ELF-1 (cell line): ENCODE measurements around the gene SFSWAP.
A peak's percentile ranks its signal among the peaks of the same experiment; 100 is the strongest.
"Not testable (repeated sequence)": the region's sequence is repeated elsewhere in the genome, so short reads cannot be mapped to it uniquely, and the experiment has no call there.

Experiments
- DNase-seq: peaks from one replicate; pipeline ENCODE4 v3.0.0-alpha.2; 2016; ENCODE audit warnings: low read depth, low spot score

SFSWAP gene

DNA sequence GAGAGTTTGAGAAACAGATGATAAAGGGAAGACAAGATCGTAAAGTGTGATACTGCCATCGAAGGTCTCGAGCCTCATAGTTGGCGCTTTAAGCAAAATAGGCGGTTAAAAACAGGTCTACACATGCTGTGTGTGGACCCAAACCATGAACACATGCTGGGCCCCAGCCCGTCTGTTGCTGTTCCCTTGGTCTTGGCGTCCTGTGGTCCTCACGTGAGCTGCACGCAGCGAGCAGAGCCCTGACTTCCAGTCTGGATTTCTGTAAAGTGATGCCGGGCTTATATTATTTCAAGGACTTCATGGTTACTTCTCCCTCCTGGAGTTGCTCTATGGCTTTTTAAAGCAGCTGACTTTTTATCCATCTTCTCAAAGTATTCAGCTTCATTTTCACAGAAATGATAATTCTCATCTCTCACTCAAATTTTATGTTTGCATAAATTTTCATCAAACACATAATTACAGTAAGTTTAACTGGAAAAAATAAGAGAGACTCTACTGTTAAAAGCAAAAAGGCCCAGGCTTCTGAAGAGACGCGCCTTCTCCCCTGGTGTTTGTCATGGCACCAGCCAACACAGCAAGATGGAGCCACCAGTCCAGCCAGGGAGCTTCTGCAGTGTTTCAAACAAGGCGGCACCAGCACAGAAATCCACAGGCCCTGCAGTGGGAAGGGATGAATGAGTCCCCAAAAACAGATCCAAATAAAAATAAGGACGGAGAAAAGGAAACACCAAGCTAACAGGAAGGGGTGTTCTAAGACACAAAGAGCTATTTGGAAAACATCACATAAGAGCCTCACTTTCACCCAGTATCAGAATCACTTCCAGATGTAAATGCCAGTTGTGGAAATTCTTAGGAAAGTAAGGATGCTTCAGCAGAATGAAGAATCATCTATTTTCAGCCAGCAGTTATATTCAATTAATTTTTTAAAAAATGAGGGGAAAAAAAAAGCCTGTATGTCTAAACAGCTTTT, 24.9 kb downstream of the SFSWAP start:
- no peak for DNase-seq

GRCh38 chr12:131736446-131737149, 25.7 kb downstream of the SFSWAP start:
- no peak for DNase-seq

DNA sequence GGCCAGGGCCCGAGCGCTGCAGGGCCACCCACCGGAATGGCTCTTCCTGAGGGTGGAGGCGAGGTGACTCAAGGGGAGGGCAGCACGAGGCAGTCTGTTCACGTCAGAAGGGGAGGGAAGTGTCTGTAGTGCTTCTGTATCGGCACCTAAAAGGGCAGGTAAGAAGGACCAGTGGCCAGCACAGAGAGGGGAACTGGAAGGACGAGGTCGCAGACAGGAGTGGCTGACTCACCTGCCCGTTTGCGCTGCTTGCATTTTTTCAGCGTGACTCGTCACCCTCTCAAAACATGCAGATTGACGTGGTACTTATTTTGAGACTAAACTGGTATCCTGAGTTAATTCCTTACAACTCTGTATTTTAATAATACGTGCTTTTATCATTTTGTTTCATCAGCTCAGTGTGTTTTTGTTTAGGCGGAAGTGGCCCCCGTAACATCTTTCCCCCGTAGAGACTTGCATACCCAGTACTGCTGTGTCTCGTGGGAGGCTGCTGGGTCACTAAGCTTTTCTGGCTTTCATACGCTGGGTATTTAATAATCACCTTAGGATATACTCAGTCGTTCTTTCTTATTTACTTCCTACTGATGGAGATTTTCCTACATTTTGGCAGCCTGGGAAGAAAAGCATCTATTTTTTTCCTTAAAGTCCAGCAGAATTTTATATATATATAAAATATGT, 26.4 kb downstream of the SFSWAP start:
- DNase-seq: peak; percentile 71

DNA sequence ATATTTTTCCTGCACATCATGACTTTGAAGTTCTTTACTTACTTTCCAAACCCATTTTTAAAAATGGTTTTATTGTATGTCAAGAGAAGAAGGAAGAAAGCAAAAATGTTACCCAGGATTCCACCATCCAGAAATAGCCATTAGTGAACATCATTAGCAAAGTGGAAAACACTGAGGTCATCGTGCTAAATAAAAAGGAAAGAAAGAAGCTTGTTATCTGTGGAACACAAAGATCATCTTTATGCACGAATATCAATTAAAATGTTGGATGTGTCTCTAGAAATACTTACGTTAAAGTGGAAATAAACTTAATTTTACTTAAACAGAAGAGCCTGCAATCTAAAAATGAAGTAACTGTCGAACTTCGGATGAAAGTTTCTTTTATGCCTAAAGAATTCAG, 27.3 kb downstream of the SFSWAP start:
- DNase-seq: no peak

- no peak for DNase-seq
These were observed 29.7 kb downstream of the SFSWAP start for GRCh38 chr12:131740626-131741025.

DNA sequence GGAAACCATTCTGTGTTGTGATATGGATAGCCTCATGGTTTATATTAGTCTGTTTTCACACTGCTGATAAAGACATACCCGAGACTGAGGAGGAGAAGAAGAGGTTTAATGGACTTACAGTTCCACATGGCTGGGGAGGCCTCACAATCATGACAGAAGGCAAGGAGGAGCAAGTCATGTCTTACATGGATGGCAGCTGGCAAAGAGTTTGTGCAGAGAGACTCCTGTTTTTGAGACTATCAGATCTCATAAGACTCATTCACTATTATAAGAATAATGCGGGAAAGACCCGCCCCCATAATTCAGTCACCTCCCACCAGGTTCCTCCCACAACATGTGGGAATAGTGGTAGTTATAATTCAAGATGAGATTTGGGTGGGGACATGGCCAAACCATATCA, 31.9 kb downstream of the SFSWAP start:
- DNase-seq: not testable (repeated sequence)

GRCh38 chr12:131743410-131743809, 32.5 kb downstream of the SFSWAP start:
- DNase-seq: not testable (repeated sequence)

GRCh38 chr12:131743880-131744279, 33.0 kb downstream of the SFSWAP start:
- DNase-seq: not testable (repeated sequence)

DNA sequence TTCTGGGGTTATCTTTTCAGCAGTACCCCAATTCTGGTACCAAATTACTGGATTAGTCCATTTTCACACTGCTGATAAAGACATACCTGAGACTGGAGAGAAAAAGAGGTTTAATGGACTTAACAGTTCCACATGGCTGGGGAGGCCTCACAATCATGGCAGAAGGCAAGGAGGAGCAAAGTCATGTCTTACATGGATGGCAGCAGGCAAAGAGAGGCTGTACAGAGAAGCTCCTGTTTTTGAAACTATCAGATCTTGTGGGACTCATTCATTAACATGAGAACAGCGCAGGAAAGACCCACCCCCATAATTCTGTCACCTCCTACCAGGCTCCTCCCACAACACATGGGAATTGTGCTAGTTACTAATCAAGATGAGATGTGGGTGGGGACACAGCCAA, 33.8 kb downstream of the SFSWAP start:
- not testable (repeated sequence) for DNase-seq

DNA sequence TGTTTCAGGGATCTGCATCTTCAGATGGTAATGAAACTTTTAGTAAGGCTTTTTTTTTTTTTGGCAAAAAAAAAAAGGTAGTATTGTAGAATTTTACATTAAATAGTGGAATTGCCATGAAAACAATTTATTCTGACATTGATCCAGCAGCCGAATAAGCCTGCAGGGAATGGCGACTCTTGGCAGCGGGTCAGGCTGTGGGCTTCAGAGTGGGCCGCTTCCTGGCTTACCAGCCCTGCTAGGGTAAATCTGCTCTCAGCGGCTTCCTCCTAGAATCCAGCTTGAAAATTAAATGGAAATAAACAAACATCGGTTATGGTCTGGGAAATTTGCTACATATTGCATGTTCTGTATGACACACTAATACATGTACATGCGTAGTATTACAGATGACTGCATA, 34.8 kb downstream of the SFSWAP start:
- no peak for DNase-seq

GRCh38 chr12:131747276-131748177, 36.6 kb downstream of the SFSWAP start:
- no peak for DNase-seq

GRCh38 chr12:131749618-131750315, 38.9 kb downstream of the SFSWAP start:
- no peak for DNase-seq

DNA sequence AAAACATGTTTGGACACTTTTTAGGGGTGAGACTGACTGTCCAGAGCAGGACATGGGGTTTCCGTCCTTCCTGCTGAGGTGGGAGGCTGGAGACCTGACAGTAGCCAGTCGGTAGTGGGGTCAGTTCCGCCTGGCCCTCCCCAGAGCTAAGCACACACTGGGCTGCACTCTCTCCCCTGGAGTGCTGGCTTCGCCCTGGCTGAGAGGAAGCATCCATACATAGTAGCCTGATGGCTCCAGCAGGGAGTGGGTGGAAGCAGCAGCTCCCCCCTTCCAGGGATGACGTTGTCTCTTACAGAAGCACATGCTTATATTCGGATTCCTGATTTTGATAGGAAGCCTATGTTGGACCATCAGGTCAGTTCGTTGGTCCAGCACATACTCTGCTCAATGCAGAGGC, 40.4 kb downstream of the SFSWAP start:
- no peak for DNase-seq

GRCh38 chr12:131752451-131752850, 41.6 kb downstream of the SFSWAP start:
- peak; percentile 24 for DNase-seq

DNA sequence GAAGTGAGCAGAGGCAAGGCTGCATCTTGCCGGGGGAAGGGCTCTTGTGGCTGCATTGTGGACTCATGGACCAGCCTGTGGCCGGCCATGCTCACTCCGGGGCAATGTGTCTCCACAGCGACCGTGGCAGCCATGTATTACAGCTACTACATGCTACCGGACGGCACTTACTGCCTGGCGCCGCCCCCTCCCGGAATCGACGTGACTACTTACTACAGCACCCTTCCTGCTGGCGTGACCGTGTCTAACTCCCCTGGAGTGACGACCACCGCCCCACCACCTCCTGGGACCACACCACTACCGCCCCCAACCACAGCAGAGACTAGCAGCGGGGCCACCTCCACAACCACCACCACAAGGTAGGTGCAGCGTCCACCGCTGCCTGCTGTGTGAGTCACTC, 42.1 kb downstream of the SFSWAP start:
- no peak for DNase-seq

GRCh38 chr12:131753757-131754156, 42.9 kb downstream of the SFSWAP start:
- no peak for DNase-seq

GRCh38 chr12:131754184-131754583, 43.3 kb downstream of the SFSWAP start:
- no peak for DNase-seq

- DNase-seq: peak; percentile 44
These were observed 44.6 kb downstream of the SFSWAP start for GRCh38 chr12:131755305-131756113.

- no peak for DNase-seq
These were observed 45.6 kb downstream of the SFSWAP start for GRCh38 chr12:131756441-131756840.

DNA sequence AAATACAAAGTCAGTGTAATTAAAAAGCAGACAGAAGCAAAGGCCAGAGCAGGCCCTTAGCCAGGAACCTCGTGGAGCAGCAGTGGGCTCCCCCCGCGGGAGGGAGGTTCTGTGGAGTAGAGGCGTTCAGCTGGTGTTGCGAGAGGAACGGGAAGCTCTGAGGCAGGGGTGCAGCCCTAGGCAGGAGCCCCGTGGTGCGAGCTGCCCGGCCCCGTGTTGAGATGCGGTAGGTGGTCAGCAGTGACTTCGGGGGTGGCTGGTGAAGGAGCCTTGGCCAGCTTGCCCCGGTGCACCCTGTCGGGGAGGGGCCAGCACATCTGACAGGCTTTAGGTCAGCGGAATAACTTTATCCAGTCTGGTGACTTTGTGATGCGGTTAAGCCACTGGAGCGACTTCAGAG, 46.2 kb downstream of the SFSWAP start:
- no peak for DNase-seq
